Esophagus squamous epithelium (tissue), 5 donors: ENCODE measurements around the gene NR5A2. TPM values are rescaled to one million over a fixed set of nuclear protein-coding genes. Genes with fewer than 3 reads are reported as not detected.

ENCODE experiments used
- DNase-seq: peaks from one replicate; lab custom pipeline; 2025; lab: John Stamatoyannopoulos, UW
- H3K27ac ChIP-seq, 4 donors: fragments of 200-600 bp; sonication (generic); one replicate each; pipeline ENCODE4 v1.5.1; 2016 to 2019; ENCODE audit warnings: mild to moderate bottlenecking in 1 of 4
- H3K27me3 ChIP-seq, 4 donors: fragments of 200-600 bp; sonication (generic); 1 replicate in 3 of 4; 2 replicates in 1 of 4; pipeline versions ENCODE4 v1.5.1 to v1.6.0; 2017 to 2021; ENCODE audit warnings: antibody characterized with exemption in 1 of 4
- H3K36me3 ChIP-seq, 3 donors: fragments of 200-600 bp; sonication (generic); one replicate each; pipeline ENCODE4 v1.5.1; 2016 to 2019
- H3K4me1 ChIP-seq, 3 donors: fragments of 200-600 bp; sonication (generic); one replicate each; pipeline ENCODE4 v1.5.1; 2017 to 2019
- H3K4me3 ChIP-seq, 4 donors: fragments of 200-600 bp; sonication (generic); 1 replicate in 3 of 4; 2 replicates in 1 of 4; pipeline ENCODE4 v1.5.1; 2016 to 2019; ENCODE audit warnings: mild to moderate bottlenecking in 2 of 4, moderate library complexity in 1 of 4
- H3K9me3 ChIP-seq, 3 donors: fragments of 200-600 bp; sonication (generic); one replicate each; pipeline ENCODE4 v1.5.1; 2016 to 2019
- CTCF ChIP-seq, 6 experiments: fragments of 450-650 bp in 4 of 6; fragments of 200-600 bp in 2 of 6; sonication (generic) in 2 of 6; IDR thresholded peaks; one replicate each; pipeline ENCODE4 v1.5.1; 2016 to 2019; ENCODE audit warnings: antibody characterized with exemption in 6 of 6, mild to moderate bottlenecking in 4 of 6, moderate library complexity in 4 of 6
- POLR2A ChIP-seq, 4 donors: fragments of 450-650 bp; IDR thresholded peaks; one replicate each; pipeline ENCODE4 v1.6.1; 2017; ENCODE audit warnings: antibody characterized with exemption in 4 of 4, mild to moderate bottlenecking in 4 of 4, moderate library complexity in 3 of 4
- WGBS, 2 donors: methylation state at CpG; one replicate each; pipeline ENCODE4 v1.1.5; 2018; 5-methylcytosine and 5-hydroxymethylcytosine counted together
- intact Hi-C: fragments of 100-400 bp; cut with DNase I; formaldehyde crosslinking; loops from one replicate; pipeline ENCODE4 v1.15.0; 2022
- small RNA-seq, 4 donors: library from RNA; depleted of rRNA; stranded (forward); fragments of <200 nt; gene quantifications; one replicate each; pipeline ENCODE3, GENCODE V24; 2016
- total RNA-seq, 4 donors: library from RNA; depleted of rRNA; stranded (reverse); fragments of >200 nt; gene quantifications; one replicate each; pipeline ENCODE4 v1.1.0, GENCODE V29; 2016
- donor health status: DM: yes; HTN: yes; CAD: no.

Gene NR5A2
- total RNA-seq, 4 donors from 2014 or later: 0.30 to 4.2 (median 0.87) TPM

GRCh38 chr1:200223207-200223606 is 195.7 kb downstream of the NR5A2 start:
- 76 to 77% methylated on average over 2 of the region's 2 CpGs for WGBS, 2 donors
- Histone ChIP-seq H3K9me3 (no peaks in the 10 kb centered on the region), H3K27me3 (peaks cover 0 to 24% (median 0%) of the 10 kb centered on the region in 4 donors), H3K4me1 (peaks cover 0 to 14% (median 0%) of the 10 kb centered on the region in 3 donors), H3K36me3 (no peaks in the 10 kb centered on the region), H3K27ac (no peak overlapping the region), H3K4me3 (no peak overlapping the region)
- DNase-seq: no peak
- no peak for TF ChIP-seq POLR2A (IDR thresholded peaks at IDR 0.05)
- TF ChIP-seq CTCF (IDR thresholded peaks at IDR 0.05): no peak
- intact Hi-C loops: no loop called here

GRCh38 chr1:200223613-200224012 is 196.1 kb downstream of the NR5A2 start:
- no peaks in the 10 kb centered on the region for H3K36me3 ChIP-seq
- no peak overlapping the region for H3K27ac ChIP-seq
- WGBS, 2 donors: 96 to 98% methylated on average over 4 of the region's 4 CpGs
- H3K4me1 ChIP-seq: peaks cover 0 to 14% (median 0%) of the 10 kb centered on the region in 3 donors
- intact Hi-C loops: no loop called here
- no peak for DNase-seq
- no peak for TF ChIP-seq POLR2A (IDR thresholded peaks at IDR 0.05)
- no peak for TF ChIP-seq CTCF (IDR thresholded peaks at IDR 0.05)
- no peak overlapping the region for H3K4me3 ChIP-seq
- no peaks in the 10 kb centered on the region for H3K9me3 ChIP-seq
- peaks cover 0 to 24% (median 0%) of the 10 kb centered on the region in 4 donors for H3K27me3 ChIP-seq

- TF ChIP-seq POLR2A (IDR thresholded peaks at IDR 0.05) (no peak), CTCF (IDR thresholded peaks at IDR 0.05) (no peak)
- Histone ChIP-seq H3K27ac (no peak overlapping the region), H3K9me3 (no peaks in the 10 kb centered on the region), H3K27me3 (peaks cover 0 to 24% (median 0%) of the 10 kb centered on the region in 4 donors), H3K4me1 (peaks cover 0 to 14% (median 0%) of the 10 kb centered on the region in 3 donors), H3K36me3 (no peaks in the 10 kb centered on the region), H3K4me3 (no peak overlapping the region)
- DNase-seq: no peak
- intact Hi-C loops: no loop called here
- WGBS, 2 donors: 21 to 47% methylated on average over 4 of the region's 4 CpGs
Measured at GRCh38 chr1:200224315-200224714, 196.8 kb downstream of the NR5A2 start.

- 24 to 32% methylated on average over 11 of the region's 11 CpGs for WGBS, 2 donors
- H3K27ac ChIP-seq: no peak overlapping the region
- no peaks in the 10 kb centered on the region for H3K36me3 ChIP-seq
- intact Hi-C loops: no loop called here
- H3K27me3 ChIP-seq: peaks cover 0 to 24% (median 0%) of the 10 kb centered on the region in 4 donors
- no peak overlapping the region for H3K4me3 ChIP-seq
- TF ChIP-seq CTCF (IDR thresholded peaks at IDR 0.05) (no peak), POLR2A (IDR thresholded peaks at IDR 0.05) (no peak)
- no peaks in the 10 kb centered on the region for H3K9me3 ChIP-seq
- no peak for DNase-seq
- peaks cover 0 to 14% (median 0%) of the 10 kb centered on the region in 3 donors for H3K4me1 ChIP-seq
Measured at GRCh38 chr1:200226268-200226968, 198.9 kb downstream of the NR5A2 start.

GRCh38 chr1:200226969-200227303 is 199.4 kb downstream of the NR5A2 start:
- Histone ChIP-seq H3K27me3 (peaks cover 0 to 24% (median 0%) of the 10 kb centered on the region in 4 donors), H3K4me3 (no peak overlapping the region), H3K9me3 (no peaks in the 10 kb centered on the region), H3K4me1 (peaks cover 0 to 14% (median 0%) of the 10 kb centered on the region in 3 donors), H3K36me3 (no peaks in the 10 kb centered on the region), H3K27ac (no peak overlapping the region)
- intact Hi-C loops: no loop called here
- 23 to 50% methylated on average over 1 of the region's 1 CpG for WGBS, 2 donors
- DNase-seq: no peak
- TF ChIP-seq CTCF (IDR thresholded peaks at IDR 0.05): no peak

Small RNAs within 50 kb of the gene (small RNA-seq; reads per million reads assigned to genes)
- 0 reads per million in 4 donors for gene RNU6-570P
- 0 reads per million in 4 donors for gene RNU6-609P
- gene RNU6-716P: 0 reads per million in 4 donors
